ENCODE data around the gene REG1A.

REG1A gene

DNA sequence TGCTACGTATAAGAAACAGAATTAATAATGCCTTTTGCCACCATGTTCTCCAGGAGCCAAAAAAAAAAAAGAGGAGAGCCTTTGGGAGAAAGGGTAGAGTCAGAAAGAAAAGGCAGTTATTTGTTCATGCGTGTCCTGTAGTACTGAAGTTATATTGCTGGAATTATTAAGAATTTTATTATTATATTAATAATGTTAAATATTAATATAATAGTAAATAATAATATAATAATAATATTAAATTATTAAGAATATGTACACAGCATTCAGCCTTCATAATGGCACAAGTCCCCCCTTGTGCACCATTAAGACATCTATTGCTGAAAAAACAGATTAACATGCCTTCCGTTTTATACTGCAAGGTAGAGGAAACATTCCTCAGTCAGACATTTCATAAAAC is 8.1 kb downstream of the REG1A start:
- DNase-seq: no peak

DNA sequence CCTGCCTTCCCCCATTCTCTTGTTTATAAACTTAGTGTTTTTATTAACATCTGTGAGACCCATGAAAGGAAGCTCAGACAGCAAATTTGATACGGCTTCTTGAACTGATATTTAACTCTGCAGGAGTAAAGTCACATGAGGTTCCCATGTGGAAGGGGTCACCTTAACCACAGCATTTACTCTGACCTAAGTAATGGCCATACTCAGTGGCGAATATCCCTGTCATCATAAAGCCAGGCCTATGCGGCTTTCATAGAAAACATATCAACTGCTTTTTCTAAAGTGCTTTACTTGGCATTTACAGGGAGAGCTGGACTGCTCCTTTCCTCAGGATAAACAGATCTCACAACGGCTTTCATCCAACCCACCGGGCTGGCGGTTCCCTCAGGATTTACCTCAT is 9.0 kb downstream of the REG1A start:
- DNase-seq: no peak

DNA sequence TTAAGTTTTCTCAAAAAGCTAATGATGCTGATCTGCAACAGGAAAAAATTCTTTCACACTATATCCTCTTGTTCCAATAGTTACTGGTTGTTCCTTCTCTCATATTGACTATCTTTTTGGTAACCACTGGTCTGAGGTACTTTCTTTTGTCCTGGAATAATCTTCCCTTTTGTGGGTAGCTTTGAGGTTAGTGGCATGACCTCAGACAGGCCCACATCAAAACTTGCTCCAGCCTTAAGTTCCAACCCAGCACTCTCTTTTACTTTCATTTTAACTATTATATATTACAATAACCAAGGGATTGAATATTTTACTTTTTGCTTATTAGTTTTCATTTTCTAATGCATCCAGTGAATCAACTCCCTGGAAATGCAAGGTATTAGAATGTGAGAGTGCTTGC is 9.5 kb downstream of the REG1A start:
- DNase-seq: no peak

DNA sequence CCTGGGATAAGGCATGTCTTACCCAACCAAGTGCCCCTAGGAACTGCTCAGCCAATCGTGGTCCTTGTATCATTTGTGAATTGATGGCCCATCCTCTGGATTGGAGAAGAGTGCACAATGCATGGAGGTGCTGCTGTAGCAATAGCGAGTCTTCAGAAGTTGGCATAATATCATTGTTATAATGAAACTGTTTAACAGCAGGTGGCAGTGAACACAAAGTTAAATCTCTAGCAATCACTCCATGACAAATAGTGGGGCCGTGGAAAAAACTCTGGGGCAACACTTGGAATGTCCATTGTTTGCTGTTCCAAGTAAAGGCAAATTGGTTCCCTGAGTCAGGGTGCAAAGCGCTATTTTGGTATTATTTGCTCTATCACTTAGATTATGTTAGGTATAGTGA is 11.4 kb downstream of the REG1A start:
- no peak for DNase-seq

DNA sequence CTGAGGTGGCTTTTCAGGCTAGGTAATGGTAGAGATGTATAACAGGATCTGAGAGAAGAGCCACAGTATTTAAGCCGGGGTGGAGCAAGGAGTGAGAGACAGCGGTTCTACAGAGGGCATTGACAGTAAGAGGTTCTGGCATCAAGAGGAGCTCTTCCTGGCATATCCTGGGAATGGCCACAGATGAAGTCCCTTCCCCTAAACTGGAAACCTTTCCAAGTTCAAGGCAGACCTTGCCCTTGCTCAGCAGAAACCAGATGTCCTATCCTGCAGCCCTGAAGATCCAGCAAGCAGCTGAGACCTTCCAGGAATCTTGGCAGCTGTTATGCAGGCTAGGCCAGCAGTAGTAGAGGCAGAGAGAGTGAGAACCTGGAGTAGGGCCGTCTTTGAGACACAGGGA is 18.1 kb downstream of the REG1A start:
- DNase-seq: no peak

DNA sequence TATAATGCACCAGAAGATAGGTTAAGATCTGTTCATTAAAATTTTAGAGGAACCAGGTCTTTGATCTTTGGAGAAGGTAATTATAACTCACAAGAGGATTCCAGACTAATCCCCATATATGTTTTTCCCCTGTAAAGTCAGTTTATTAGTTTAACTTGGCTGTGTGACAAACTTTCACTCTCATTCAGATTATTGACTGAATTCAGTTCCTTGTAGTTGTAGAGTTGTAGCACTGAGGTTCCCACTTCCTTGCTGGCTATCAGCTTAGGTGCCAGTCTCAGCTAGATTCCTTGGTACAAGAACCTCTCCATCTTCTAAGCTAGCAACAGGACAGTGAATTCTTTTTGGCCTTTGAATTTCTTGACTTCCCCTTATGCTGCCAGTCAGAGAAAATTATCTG is 19.1 kb downstream of the REG1A start:
- no peak for DNase-seq

DNA sequence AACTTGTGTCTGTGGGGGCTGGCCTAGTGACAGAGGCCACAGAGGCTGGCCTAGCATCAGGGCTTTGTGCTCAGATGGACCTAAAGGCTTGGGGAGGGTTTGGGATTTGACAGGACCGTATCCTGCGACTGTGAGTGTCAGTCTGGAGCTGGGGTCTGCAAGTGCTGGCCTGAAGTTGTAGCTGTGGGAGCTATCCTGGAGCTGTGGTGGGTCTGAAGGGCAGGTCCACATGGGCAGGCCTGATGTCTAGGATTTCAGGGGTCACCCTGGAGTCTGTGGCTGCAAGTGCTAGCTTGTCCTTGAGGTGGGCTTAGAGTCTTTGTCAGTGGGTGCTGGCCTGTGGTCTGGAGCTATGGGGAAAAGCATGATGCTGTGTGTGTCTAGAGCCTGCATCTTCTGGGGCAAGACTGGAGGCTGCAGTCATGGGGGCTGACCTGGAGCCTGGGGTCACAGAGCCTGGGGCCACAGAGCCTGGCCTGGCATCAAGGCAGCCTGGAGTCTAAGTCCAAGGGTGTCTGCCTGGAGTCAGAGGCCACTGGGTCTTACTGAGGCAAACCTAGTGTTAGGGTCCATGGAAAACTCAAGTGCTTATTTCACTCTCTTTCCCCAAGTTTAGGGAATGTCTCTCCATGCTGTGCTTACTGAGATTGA is 35.7 kb downstream of the REG1A start:
- no peak for DNase-seq

DNA sequence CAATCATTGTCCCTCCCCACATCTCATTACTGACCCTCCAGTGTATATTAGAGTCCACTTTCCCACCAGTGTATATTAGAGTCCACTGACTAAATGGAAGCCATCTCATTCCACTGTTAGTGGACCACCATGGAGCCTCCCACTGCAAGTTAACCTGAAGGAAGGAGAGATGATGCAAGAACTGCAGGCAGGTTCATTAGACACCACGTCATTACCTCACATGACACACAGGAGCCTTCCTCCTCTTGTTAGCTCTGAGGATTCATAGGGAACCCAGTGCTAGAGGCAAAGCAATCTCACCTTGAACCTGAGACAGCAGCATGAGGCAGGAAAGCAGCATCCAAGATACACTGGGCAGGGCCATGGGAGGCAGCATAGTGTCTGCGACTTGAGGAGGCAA is 38.7 kb downstream of the REG1A start:
- DNase-seq: no peak

DNA sequence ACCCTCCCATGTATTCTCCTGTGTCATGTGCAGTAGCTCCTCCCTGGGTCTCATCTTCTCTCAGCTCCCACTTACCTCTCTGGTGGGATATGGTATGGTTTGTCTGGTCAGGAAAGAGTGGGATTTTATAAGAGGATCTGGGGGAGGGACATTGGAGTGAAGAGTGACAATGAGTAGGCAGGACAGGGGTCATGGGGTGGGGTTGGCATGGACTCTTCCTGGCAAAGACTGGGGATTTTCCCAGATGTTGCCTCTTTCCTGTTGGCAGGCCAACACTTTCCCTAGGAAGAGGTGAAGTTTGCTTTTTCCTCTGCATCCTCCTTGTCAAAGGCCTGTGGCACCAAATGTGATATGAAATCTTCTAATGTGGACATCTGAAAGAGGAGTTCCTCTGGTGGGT is 39.4 kb downstream of the REG1A start, which contains the start of gene REG3A:
REG3A (minus strand) TSS at position 101 of the 400 bp plus-strand sequence. CDS start 348 bp downstream, outside the sequence.
- no peak for DNase-seq

DNA sequence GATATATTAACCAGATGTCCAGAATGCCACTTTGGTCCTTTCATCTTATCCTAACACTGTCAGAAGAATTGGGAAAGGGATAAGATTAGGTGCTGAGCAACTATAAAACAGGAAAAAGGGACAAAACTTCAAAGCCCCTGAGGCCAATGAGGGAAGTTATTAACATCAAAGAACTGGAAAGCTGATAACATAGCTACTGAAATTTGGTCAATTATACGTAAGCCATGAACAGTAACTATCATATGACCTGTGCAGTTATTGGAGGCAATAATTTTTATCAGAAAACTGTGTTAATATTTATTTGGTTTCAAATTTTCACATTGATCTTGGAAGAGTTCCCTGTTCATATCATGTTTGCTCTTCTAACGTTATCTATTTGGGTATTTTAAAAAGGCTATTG is 41.8 kb downstream of the REG1A start:
- DNase-seq: no peak

DNA sequence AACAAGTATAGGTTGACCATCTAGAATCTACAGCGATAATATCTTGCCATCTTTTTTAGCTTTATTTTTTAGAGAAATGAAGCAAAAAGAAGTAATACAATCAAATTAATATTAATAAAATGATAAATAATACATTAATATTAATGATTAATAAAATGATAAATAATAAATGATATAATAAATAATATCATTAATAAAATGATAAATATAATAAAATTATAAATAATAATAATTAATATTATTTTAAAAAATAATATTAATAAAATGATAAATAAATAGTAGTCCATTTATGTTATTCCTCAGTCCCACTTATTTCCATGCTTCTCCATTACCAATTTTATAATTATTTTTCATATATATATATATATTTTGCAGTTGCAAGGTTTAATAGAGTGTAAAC is 42.5 kb downstream of the REG1A start:
- DNase-seq: no peak

DNA sequence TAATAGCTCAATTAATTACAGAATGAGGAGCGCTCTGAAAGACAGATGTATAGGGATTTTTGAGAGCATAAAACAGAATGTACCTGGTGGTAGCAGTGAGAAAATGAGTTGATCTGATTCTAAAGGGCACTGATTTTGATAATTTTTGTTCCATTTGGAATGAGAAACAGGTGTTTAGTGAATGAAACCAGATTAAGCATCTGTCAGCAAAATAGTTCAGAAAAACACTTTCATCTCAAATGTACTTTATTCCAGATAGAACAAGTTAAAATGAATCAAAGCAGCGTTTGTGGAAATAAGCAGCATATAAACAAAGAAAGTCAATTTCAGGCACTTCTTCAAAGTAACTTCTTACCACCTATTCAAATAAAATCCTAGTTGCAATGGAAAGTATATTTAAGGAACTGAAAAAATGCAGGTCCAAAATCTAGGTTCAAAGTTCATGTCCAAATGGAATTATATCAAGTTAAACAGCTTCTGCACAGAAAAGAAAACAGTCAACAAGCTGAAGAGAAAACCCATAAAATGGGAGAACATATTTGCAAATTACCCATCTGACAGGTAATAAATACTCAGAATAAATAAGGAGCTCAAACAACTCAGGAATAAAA is 51.2 kb downstream of the REG1A start:
- DNase-seq: no peak

Measured in stimulated activated CD4-positive, alpha-beta T cell treated with anti-CD3 and anti-CD28 coated beads, Interleukin-12 subunit alpha, Interleukin-12 subunit beta, amount 100 ng/mL, for 4 hours (primary cell).